ENCODE measurements around the gene PWP2. TPM values are rescaled to one million over a fixed set of nuclear protein-coding genes. Genes with fewer than 3 reads are reported as not detected.
"Not testable (repeated sequence)": the region's sequence is repeated elsewhere in the genome, so short reads cannot be mapped to it uniquely, and the experiment has no call there.

PWP2 gene
- total RNA-seq (10 to 100 TPM; 12.0 to 42.3 (median 23.0) TPM), polyA plus RNA-seq (10 to 100 TPM in 1 of 2 donors, 1 to 10 TPM in 1; 8.7 to 17.9 TPM), total RNA-seq (0.81 reads per million)

GRCh38 chr21:44107026-44107501 is at the start of gene PWP2:
PWP2 (plus strand) TSS chr21:44107399; CDS start chr21:44107417, 18 bp downstream.
- H3K36me3 ChIP-seq (ENCODE audit: control insufficient read depth in 2 of 3, insufficient read depth in 3 of 3, low read length in 3 of 3); CTCF ChIA-PET; H3K4me1 Mint-ChIP-seq; H3K4me3 ChIP-seq (ENCODE audit: low read length); H3K27me3 ChIP-seq (ENCODE audit: control insufficient read depth in 2 of 2, insufficient read depth in 2 of 2, low read length in 2 of 2); H3K36me3 Mint-ChIP-seq; H3K27ac Mint-ChIP-seq; H3K9me3 ChIP-seq (ENCODE audit: control insufficient read depth in 2 of 3, low read length in 3 of 3); H3K27me3 Mint-ChIP-seq; POLR2A ChIA-PET; H3K9me3 Mint-ChIP-seq; intact Hi-C loops (cut with micrococcal nuclease); H3K4me1 ChIP-seq (ENCODE audit: control insufficient read depth in 2 of 2, insufficient read depth in 2 of 2, low read length in 2 of 2): not testable (repeated sequence)
- peak within 1 kb of the TSS; percentile 41 for H3K27ac ChIP-seq (ENCODE audit: low read depth, low read length)
- peak within 1 kb of the TSS in 6 of 10 donors; percentile 29 to 78 (median 46) for H3K4me3 Mint-ChIP-seq
- peak; percentile 33 to 68 (median 54) for DNase-seq
- ATAC-seq, result peak; percentile 98

- Histone ChIP-seq H3K4me3 (ENCODE audit: low read length) (no peak overlapping the region), H3K4me1 (ENCODE audit: control insufficient read depth in 2 of 2, insufficient read depth in 2 of 2, low read length in 2 of 2) (no peaks in the 10 kb centered on the region), H3K27ac (ENCODE audit: low read depth, low read length) (peak overlapping the region; percentile 29), H3K36me3 (ENCODE audit: control insufficient read depth in 2 of 3, insufficient read depth in 3 of 3, low read length in 3 of 3) (peaks cover 12 to 74% (median 14%) of the 10 kb centered on the region in 3 experiments), H3K27me3 (ENCODE audit: control insufficient read depth in 2 of 2, insufficient read depth in 2 of 2, low read length in 2 of 2) (no peaks in the 10 kb centered on the region), H3K9me3 (ENCODE audit: control insufficient read depth in 2 of 3, low read length in 3 of 3) (no peaks in the 10 kb centered on the region)
- ATAC-seq (peak; percentile 64), DNase-seq (peak in 1 of 9 donors; percentile 41)
- POLR2A ChIA-PET, result no interaction called here
- peak overlapping the region; percentile 4 to 90 (median 61) for H3K27ac Mint-ChIP-seq
- H3K9me3 Mint-ChIP-seq, result no peaks in the 10 kb centered on the region
- no peaks in the 10 kb centered on the region for H3K27me3 Mint-ChIP-seq
- peaks cover 4 to 33% (median 12%) of the 10 kb centered on the region in 7 donors for H3K4me1 Mint-ChIP-seq
- H3K36me3 Mint-ChIP-seq, result peaks cover 8 to 48% (median 23%) of the 10 kb centered on the region in 5 donors
- CTCF ChIA-PET, result interaction anchor here (0.6 kb wide), 1 partner anchor 10 kb away, joined by 3 read pairs; no protein-coding TSS in a partner anchor
- H3K4me3 Mint-ChIP-seq, result peak overlapping the region in 2 of 10 donors; percentile 46 to 65
- intact Hi-C loops (cut with micrococcal nuclease), result no loop called here
Observed at GRCh38 chr21:44057960-44058651, 49.1 kb upstream of the PWP2 start.

- Mint-ChIP-seq H3K9me3 (no peaks in the 10 kb centered on the region), H3K36me3 (peaks cover 8 to 49% (median 22%) of the 10 kb centered on the region in 5 donors), H3K4me1 (peaks cover 8 to 36% (median 15%) of the 10 kb centered on the region in 7 donors), H3K4me3 (peak overlapping the region in 1 of 10 donors; percentile 39), H3K27me3 (no peaks in the 10 kb centered on the region), H3K27ac (peak overlapping the region in 7 of 9 donors; percentile 4 to 90 (median 61))
- intact Hi-C loops (cut with micrococcal nuclease), result no loop called here
- DNase-seq (no peak), ATAC-seq (peak; percentile 18)
- Histone ChIP-seq H3K9me3 (ENCODE audit: control insufficient read depth in 2 of 3, low read length in 3 of 3) (no peaks in the 10 kb centered on the region), H3K4me1 (ENCODE audit: control insufficient read depth in 2 of 2, insufficient read depth in 2 of 2, low read length in 2 of 2) (no peaks in the 10 kb centered on the region), H3K36me3 (ENCODE audit: control insufficient read depth in 2 of 3, insufficient read depth in 3 of 3, low read length in 3 of 3) (peaks cover 7 to 74% (median 14%) of the 10 kb centered on the region in 3 experiments), H3K27me3 (ENCODE audit: control insufficient read depth in 2 of 2, insufficient read depth in 2 of 2, low read length in 2 of 2) (no peaks in the 10 kb centered on the region), H3K4me3 (ENCODE audit: low read length) (no peak overlapping the region), H3K27ac (ENCODE audit: low read depth, low read length) (no peak overlapping the region)
- ChIA-PET CTCF (interaction anchor here (0.6 kb wide), 1 partner anchor 10 kb away, joined by 3 read pairs; no protein-coding TSS in a partner anchor), POLR2A (no interaction called here)
Observed at GRCh38 chr21:44058652-44058964, 48.6 kb upstream of the PWP2 start.

- Histone ChIP-seq H3K36me3 (ENCODE audit: control insufficient read depth in 2 of 3, insufficient read depth in 3 of 3, low read length in 3 of 3) (peaks cover 6 to 77% (median 14%) of the 10 kb centered on the region in 3 experiments), H3K9me3 (ENCODE audit: control insufficient read depth in 2 of 3, low read length in 3 of 3) (no peaks in the 10 kb centered on the region), H3K27me3 (ENCODE audit: control insufficient read depth in 2 of 2, insufficient read depth in 2 of 2, low read length in 2 of 2) (no peaks in the 10 kb centered on the region), H3K4me3 (ENCODE audit: low read length) (no peak overlapping the region), H3K27ac (ENCODE audit: low read depth, low read length) (no peak overlapping the region), H3K4me1 (ENCODE audit: control insufficient read depth in 2 of 2, insufficient read depth in 2 of 2, low read length in 2 of 2) (no peaks in the 10 kb centered on the region)
- Mint-ChIP-seq H3K9me3 (no peaks in the 10 kb centered on the region), H3K4me1 (peaks cover 6 to 40% (median 17%) of the 10 kb centered on the region in 7 donors), H3K27me3 (no peaks in the 10 kb centered on the region), H3K27ac (peak overlapping the region in 6 of 9 donors; percentile 17 to 70 (median 45)), H3K36me3 (peaks cover 8 to 50% (median 23%) of the 10 kb centered on the region in 5 donors), H3K4me3 (no peak overlapping the region)
- ChIA-PET CTCF (no interaction called here), POLR2A (no interaction called here)
- intact Hi-C loops (cut with micrococcal nuclease), result no loop called here
- ATAC-seq (no peak), DNase-seq (no peak)
Observed at GRCh38 chr21:44058981-44059380, 48.2 kb upstream of the PWP2 start.

GRCh38 chr21:44059710-44060109 is 47.5 kb upstream of the PWP2 start:
- Mint-ChIP-seq H3K4me3 (no peak overlapping the region), H3K27ac (peak overlapping the region in 6 of 9 donors; percentile 5 to 76 (median 33)), H3K4me1 (peaks cover 6 to 44% (median 25%) of the 10 kb centered on the region in 7 donors), H3K27me3 (no peaks in the 10 kb centered on the region), H3K9me3 (no peaks in the 10 kb centered on the region), H3K36me3 (peaks cover 5 to 51% (median 24%) of the 10 kb centered on the region in 5 donors)
- ChIA-PET POLR2A (no interaction called here), CTCF (no interaction called here)
- DNase-seq (no peak), ATAC-seq (no peak)
- H3K27me3 ChIP-seq (ENCODE audit: control insufficient read depth in 2 of 2, insufficient read depth in 2 of 2, low read length in 2 of 2), result no peaks in the 10 kb centered on the region
- peaks cover 6 to 79% (median 14%) of the 10 kb centered on the region in 3 experiments for H3K36me3 ChIP-seq (ENCODE audit: control insufficient read depth in 2 of 3, insufficient read depth in 3 of 3, low read length in 3 of 3)
- no peaks in the 10 kb centered on the region for H3K9me3 ChIP-seq (ENCODE audit: control insufficient read depth in 2 of 3, low read length in 3 of 3)
- intact Hi-C loops (cut with micrococcal nuclease), result no loop called here
- no peak overlapping the region for H3K27ac ChIP-seq (ENCODE audit: low read depth, low read length)
- peaks cover 1% of the 10 kb centered on the region in 2 donors for H3K4me1 ChIP-seq (ENCODE audit: control insufficient read depth in 2 of 2, insufficient read depth in 2 of 2, low read length in 2 of 2)
- H3K4me3 ChIP-seq (ENCODE audit: low read length), result no peak overlapping the region

GRCh38 chr21:44062380-44062779 is 44.8 kb upstream of the PWP2 start:
- Histone ChIP-seq H3K27ac (ENCODE audit: low read depth, low read length) (peak overlapping the region; percentile 85), H3K36me3 (ENCODE audit: control insufficient read depth in 2 of 3, insufficient read depth in 3 of 3, low read length in 3 of 3) (peaks cover 0 to 57% (median 10%) of the 10 kb centered on the region in 3 experiments), H3K4me1 (ENCODE audit: control insufficient read depth in 2 of 2, insufficient read depth in 2 of 2, low read length in 2 of 2) (peaks cover 18 to 19% of the 10 kb centered on the region in 2 donors), H3K4me3 (ENCODE audit: low read length) (no peak overlapping the region), H3K27me3 (ENCODE audit: control insufficient read depth in 2 of 2, insufficient read depth in 2 of 2, low read length in 2 of 2) (no peaks in the 10 kb centered on the region), H3K9me3 (ENCODE audit: control insufficient read depth in 2 of 3, low read length in 3 of 3) (no peaks in the 10 kb centered on the region)
- peaks cover 22 to 60% (median 47%) of the 10 kb centered on the region in 7 donors for H3K4me1 Mint-ChIP-seq
- CTCF ChIA-PET, result no interaction called here
- DNase-seq (no peak), ATAC-seq (no peak)
- H3K27ac Mint-ChIP-seq, result peak overlapping the region in 7 of 9 donors; percentile 61 to 100 (median 97)
- intact Hi-C loops (cut with micrococcal nuclease), result no loop called here
- POLR2A ChIA-PET, result no interaction called here
- no peaks in the 10 kb centered on the region for H3K9me3 Mint-ChIP-seq
- H3K36me3 Mint-ChIP-seq, result peaks cover 4 to 43% (median 26%) of the 10 kb centered on the region in 5 donors
- H3K27me3 Mint-ChIP-seq, result no peaks in the 10 kb centered on the region
- no peak overlapping the region for H3K4me3 Mint-ChIP-seq
